GM12874 (cell line): ENCODE measurements around the gene GLT1D1.

ENCODE experiments used
- TF ChIP-seq, protein P1 (sequence below): IDR thresholded peaks from 2 replicates; pipeline ENCODE4 v1.5.1; 2011; ENCODE audit warnings: low read depth, mild to moderate bottlenecking, control low read depth, low read length, moderate library complexity; ENCODE audit not compliant: insufficient read depth

The GLT1D1 gene

DNA sequence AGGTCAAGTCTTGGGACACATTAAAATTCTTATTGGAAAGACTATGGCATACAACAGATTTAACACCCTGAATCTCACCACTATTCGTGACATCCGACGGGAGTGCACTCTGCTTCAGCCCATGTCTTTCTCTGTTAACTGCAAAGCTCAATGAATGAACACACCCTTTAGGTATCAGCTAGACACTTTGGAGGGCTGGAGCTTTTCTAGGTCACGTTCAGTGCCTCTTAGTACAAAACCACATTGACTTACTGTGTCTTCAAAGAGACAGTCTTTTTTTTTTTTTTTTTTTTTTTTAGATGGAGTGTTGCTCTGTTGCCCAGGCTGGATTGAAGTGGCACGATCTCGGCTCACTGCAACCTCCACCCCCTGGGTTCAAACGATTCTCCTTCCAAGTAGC lies 80.6 kb downstream of the GLT1D1 start:
- TF ChIP-seq, protein P1, sequence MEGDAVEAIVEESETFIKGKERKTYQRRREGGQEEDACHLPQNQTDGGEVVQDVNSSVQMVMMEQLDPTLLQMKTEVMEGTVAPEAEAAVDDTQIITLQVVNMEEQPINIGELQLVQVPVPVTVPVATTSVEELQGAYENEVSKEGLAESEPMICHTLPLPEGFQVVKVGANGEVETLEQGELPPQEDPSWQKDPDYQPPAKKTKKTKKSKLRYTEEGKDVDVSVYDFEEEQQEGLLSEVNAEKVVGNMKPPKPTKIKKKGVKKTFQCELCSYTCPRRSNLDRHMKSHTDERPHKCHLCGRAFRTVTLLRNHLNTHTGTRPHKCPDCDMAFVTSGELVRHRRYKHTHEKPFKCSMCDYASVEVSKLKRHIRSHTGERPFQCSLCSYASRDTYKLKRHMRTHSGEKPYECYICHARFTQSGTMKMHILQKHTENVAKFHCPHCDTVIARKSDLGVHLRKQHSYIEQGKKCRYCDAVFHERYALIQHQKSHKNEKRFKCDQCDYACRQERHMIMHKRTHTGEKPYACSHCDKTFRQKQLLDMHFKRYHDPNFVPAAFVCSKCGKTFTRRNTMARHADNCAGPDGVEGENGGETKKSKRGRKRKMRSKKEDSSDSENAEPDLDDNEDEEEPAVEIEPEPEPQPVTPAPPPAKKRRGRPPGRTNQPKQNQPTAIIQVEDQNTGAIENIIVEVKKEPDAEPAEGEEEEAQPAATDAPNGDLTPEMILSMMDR, result no peak

DNA sequence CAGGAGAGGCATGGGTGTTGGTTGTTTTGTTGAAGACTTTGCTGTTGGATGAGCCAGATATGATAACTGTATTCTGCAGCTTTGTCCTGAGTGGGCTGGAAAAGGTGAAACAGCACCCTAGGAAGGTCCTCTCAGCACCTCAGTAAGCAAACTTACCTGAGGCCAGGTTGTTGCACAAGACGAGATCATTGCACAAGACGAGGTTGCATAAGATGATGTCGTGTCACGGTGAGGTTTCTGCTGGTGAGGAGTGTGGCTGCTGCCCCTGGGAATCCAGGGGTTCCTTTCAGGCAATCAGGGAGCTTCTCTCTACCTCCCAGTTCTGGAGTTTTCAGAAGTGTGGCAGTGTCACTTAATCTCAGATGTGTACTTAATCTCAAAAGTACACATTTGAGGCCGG lies 85.6 kb downstream of the GLT1D1 start:
- TF ChIP-seq, protein P1, result no peak

DNA sequence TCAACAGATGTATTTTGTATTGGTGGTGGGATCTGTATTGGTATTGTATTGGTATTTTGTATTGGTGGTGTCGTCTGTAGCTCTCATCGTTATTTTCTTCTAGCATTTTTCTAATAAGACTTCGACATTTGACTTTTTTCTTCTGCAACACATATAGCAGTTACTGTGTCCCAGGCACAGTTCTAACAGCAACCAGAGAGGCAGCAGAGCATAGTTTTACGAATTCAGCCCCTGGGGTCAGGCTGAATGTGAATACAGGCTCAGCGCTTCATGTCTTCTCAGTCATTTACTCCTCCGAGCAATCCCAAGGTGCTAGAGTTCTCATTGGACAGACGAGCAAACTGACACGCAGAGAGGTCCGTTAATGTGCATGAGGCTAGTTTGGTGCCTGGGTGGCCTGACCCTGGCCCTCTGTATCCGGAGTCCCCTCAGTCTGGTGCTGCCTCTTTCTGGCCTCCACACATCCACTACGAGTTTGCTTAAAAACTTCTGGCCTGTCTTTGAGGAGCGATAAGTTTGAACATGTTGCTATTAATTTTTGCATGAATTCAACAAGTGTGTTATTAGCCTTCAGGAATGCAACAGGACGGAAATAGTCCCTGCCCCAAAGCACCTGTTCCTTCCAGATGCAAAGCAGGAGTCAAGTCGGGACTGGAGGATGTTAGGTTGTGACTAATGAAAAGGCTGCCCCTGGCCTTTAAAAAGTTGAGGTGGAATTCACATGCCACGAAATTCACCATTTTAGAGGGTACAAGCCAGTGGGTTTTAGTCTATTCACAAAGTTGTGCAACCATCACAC lies 87.0 kb downstream of the GLT1D1 start:
- TF ChIP-seq, protein P1, result no peak

DNA sequence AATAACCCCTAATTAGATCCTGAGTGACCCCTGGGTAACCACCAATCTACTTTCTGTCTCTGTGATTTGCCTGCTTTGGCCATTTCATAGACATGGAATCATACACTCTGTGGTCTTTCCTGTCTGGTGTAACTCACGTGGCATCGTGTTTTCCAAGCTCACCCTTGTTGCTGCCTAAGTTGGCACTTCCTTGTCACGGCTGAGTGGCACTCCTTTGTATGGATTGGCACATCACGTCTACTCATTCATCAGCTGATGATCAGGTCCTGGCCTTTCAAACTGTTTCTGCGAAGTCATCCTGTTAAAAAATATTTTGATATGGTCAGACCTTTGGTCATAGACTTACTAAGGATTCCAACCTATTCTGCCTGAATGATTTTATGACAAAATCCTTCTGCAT lies 87.7 kb downstream of the GLT1D1 start:
- TF ChIP-seq, protein P1, result no peak

DNA sequence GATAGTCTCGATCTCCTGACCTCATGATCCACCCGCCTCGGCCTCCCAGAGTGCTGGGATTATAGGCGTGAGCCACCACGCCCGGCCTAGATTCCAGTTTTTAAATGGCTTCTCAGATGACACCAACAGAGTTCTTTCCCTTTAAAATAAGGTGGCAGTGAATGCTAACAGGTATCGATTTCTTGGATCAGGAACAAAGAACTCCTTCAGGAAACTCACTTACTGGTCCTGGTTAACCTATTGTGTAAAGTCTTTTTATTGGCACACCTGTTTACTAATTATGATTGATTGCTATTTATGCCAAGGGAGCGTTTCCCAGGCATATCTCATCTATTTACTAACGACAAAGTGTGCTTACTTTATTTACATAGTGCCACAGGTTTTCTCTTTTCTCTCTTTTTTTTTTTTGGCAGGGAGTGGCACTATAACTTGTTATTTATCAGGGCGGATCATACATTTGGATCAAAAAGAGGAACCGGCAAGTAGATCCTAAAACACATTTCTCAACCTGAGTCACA lies 89.7 kb downstream of the GLT1D1 start:
- TF ChIP-seq, protein P1, result no peak

DNA sequence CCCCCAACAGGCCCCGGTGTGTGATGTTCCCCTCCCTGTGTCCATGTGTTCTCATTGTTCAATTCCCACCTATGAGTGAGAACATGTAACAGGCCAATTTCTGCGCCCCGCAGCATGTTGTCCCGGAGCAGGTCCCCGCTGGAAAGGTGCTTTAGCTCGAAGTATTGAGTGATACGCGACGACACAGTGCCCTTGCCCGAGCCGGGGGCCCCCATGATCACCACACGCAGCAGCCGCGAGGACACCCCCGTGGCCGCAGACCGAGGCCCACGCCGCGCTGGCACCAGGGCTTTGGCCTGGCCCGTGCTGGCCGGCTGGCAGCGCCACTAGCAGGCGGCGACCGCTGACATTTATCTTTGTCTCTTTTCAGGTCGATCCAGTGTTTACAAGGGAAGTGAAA lies 91.7 kb downstream of the GLT1D1 start:
- TF ChIP-seq, protein P1, result no peak

DNA sequence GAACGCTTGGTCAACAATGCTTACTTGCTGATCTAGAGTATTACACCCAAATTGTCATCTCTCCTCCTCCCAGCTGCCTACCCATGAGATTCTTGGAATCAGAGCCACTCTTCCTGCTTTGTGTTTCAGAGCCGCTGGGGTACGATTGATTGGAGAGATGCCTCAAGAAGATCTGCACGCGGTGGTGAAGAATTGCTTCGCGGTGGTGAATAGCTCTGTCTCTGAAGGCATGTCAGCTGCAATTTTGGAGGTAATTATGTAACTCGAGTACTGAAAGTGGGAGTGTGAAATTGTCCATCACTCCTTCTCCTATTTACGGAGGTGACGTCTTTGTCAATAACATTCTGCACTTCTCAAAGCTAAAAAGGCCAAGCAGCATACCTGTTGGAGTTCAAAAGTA lies 93.9 kb downstream of the GLT1D1 start:
- TF ChIP-seq, protein P1, result no peak
